HG02870 (cell line): ENCODE data around the gene NKAPL.

Source experiments
- ATAC-seq: cut with Tn5 transposase; IDR thresholded peaks from one replicate; pipeline ENCODE4 v1.9.1; 2021; ENCODE audit warnings: mild to moderate bottlenecking, moderate library complexity; ENCODE audit not compliant: unreplicated experiment

The NKAPL gene

DNA sequence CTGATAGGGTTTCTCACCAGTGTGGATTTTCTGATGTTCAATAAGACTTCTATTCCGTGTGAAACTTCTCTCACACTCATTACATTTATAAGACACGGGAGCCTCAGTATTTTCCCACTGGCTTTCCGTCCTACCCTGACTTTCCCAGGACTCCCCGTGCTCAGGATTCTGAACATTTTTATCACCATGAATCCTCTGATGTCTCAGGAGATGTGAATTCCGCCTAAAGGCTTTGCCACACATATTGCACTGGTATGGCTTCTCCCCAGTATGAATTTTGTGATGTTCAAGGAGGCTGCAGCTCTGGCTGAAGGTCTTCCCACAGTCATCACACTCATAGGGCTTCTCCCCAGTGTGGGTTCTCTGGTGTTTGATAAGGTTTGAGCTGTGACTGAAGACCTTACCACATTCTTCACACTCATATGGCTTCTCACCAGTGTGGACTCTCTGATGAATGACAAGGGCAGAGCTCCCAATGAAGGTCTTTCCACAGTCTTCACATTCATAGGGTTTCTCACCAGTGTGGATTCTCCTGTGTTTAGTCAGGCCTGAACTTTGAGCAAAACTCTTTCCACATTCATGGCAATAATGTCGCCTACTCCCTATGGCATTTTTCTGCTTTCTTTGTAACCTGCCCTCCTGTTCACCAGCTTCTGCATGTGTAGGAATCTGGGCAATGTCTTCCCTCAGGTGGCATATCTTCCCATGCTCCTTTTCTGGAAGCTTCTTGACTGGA, 13.7 kb upstream of the NKAPL start:
- ATAC-seq: no peak

GRCh38 chr6:28248916-28249315, 10.2 kb upstream of the NKAPL start:
- no peak for ATAC-seq

DNA sequence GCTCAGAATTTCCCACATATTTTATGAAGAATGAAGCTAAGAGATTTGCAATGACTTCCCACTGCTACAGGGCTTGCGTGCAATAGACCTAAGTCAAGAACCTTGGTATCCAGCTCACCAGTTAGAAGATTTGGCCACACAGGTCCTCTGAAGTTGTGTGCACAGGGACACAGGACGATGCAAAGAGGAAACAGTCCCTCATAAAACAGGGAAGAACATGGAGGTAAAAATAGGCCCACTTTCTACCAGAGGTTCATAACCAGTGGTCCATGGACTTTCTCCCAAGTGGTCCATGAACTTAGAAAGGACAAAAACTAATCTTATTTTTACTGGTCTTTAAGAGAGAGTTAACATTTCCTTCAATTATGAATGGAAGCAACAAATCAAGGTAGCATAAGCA, 8.3 kb upstream of the NKAPL start:
- no peak for ATAC-seq

- ATAC-seq: peak; percentile 39
These were observed 7.5 kb upstream of the NKAPL start for GRCh38 chr6:28251661-28252008.

DNA sequence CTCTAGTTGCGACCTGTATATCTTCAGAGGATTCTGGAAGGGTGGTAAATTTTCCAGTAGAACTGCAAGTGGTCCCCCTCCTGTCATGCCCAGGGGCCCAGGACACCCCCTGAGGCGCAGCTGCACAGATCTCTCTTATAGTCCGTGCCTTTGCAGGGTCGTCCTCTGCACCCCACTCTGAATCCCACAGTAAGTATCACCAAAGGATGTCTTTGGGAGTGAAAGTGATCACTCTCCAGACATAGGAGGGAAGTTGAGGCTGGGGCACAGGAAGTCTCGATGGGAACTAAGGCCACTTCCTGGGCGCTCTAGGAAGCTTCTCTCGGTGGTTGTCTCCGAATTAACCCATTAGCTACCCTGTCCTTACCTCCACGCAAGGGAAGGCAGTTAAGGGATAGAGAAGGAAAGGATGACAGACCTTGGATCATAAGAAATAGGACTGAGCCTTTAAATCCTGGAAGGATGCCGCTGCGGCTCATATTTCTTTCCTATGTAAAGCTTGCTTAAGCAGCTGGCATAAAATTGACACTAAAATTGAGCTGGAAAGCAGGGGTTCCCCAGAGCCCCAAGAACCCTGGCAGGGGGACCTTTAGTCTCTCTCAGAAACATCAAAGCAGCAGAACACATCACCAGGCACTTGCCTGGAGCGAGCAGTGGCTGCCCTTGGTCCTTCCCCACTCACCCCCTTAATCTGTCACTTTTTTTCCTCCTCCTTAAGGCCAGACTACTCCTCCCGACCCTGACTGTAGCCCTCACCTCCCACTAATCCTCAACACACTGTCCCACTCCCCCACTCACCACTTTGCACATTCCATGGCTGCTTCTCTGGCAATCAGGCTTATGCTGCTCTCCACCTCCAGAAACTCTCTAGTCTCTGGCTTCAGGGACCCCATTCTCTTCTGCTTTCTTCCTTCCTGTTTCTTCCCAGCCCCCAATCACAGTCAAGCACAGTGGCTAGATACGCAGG, 6.8 kb upstream of the NKAPL start, which contains the start of gene ZKSCAN4:
TSS of gene ZKSCAN4 (minus strand) at position 261 of the 967 bp plus-strand sequence. CDS start 289 bp downstream, outside the sequence.
- ATAC-seq: peak; percentile 78

DNA sequence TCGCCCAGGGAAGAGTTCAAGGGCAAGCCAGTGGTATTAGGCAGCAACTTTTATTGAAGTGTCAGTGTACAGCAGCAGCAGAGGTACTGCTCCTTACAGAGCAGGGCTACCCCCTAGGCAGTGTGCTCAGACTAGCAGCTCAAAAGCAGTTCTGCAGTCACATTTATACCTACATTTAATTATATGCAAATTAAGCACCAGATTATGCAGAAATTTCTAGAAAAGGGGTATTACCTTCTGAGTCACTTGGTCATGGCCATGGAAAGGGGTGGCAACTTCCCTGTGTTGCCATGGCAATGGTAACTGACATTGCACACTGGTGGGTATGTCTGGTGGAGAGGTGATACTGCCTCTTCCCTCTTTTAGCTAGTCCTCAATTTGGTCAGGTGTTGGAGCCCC, 5.0 kb upstream of the NKAPL start:
- ATAC-seq: no peak

DNA sequence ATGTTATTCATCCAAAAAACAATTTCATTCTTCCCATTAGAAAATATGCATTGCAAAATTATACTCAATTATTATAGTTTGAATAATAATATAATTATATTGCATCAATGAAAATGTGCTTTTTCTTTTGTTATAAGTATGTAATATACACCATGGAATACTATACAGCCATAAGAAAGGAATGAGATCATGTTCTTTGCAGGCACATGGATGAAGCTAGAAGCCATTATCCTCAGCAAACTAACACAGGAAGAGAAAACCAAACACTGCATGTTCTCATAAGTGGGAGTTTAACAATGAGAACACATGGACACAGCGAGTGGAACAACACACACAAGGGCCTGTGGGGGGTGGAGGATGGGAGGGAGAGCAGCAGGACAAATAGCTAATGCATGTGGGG, 2.1 kb upstream of the NKAPL start:
- no peak for ATAC-seq

GRCh38 chr6:28263922-28264321, 4.8 kb downstream of the NKAPL start:
- ATAC-seq: no peak

DNA sequence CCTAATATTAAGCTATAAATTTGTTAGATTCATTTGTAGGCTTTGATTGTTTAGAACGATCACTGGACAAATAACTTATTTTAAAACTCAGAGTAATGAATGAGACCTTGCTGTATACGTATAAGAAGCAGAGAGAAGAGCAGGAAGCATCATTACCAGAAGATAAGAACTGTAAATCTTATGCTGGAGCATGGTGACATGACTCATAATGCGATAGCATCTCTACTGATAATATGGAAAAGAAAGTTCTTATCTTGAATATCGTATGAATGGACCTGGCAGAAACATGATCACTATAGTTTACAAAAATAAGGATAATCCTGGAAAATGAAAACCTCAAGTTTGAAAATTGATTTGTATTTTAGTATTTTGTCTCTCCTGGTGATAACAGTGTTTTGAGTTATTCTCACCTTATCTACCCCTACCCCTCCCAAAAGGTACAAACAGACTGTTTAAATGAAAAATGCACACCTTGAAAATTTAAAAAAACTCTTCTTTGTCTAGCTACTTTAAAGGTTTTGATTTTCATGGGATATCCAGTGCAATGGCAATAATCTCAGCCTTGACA, 5.8 kb downstream of the NKAPL start:
- ATAC-seq: no peak

DNA sequence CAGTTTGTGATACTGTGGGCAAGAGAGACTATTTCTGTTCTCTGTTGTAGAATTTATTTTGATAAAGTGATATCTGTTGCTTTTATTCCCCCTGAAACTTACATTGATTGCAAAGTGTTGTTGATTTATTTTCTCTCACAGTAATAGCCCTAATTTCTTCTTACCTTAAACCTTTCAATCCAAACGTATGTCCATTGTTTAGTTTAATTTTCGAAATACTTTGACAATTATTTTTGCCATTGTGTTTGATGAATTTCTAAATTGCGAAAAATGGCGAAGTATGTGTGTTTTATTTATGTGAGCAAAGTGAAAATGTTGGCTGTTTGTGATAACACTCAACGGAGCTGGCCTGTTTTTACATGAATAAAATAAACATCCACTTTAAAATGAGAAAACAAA, 7.5 kb downstream of the NKAPL start:
- ATAC-seq: no peak

GRCh38 chr6:28266962-28267694, 8.0 kb downstream of the NKAPL start, which contains the start of gene ZSCAN26:
Gene ZSCAN26, plus strand, starts transcription at chr6:28267143. Its CDS starts 4,777 bp downstream, at chr6:28271920.
- peak; percentile 92 for ATAC-seq

- no peak for ATAC-seq
These were observed 8.6 kb downstream of the NKAPL start for GRCh38 chr6:28267695-28268059.

DNA sequence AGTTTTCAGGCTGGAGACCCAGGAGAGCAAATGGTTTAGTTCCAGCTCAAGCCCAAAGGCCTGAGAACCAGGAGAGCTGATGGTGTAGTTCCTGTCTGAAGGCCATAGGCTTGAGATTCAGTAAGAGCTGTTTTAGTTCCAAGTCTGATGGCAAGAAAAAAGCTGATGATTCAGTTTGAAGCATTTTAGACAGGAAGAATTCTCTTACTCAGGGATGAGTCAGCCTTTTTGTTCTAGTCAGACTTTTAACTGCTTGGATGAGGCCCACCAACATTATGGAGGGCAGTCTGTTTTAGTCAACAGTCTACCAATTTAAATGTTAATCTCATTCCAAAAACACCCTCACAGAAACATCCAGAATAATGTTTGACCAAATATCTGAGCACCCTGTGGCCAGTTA, 10.4 kb downstream of the NKAPL start:
- no peak for ATAC-seq

- ATAC-seq: no peak
These were observed 15.8 kb downstream of the NKAPL start for GRCh38 chr6:28274888-28275287.

DNA sequence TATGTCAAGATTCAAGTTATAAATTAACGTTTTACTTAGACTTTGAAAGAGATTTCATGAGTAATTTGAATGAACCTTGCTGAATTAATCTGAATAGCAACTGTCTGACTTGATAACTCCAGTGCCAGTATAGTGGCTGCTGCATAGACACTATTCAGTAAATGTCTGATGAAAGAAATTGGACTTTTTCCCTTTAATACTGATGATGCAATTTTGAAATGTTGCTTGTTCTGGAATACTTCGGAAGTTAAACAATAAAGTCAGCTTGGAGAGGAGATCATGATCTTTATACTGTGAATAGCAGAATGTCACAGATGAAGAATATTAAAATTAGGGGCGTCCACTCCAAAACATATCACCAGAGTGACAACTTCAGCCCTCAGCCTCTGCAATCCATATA, 18.6 kb downstream of the NKAPL start:
- ATAC-seq: no peak

DNA sequence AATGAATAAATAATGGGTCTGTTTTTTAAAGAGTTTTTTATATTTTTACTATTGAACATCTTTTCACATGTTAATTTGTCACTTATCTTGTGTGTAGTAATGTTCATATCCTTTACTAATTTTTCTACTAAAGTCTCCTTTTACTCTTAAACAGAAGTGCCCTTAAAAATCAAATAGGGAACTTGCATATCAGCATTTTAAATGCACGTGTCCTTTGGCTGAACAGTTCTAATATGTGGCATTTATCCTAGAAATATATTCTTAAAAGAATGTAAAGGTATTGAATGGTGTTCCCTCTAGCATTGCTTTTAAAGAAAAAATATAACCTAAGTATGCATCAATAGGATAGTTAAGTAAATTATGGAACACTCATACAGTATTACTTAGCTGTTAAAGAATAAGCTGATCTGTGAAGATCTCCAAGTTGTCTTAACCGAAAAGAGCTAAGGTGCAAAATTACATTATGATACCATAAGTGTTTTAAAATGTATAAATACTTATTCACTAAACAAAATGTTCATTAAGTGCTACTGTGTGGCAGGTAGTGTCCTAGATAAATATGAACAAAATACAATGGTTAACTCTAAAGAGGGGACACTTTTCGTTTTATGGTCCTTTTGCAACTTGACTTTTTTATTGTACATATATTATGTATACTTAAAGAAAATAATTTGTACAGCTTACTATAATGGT, 21.6 kb downstream of the NKAPL start:
- ATAC-seq: no peak

GRCh38 chr6:28281288-28282064, 22.4 kb downstream of the NKAPL start, which contains the start of gene PGBD1:
Gene PGBD1, plus strand, starts transcription at chr6:28281572. Its CDS starts 2,242 bp downstream, at chr6:28283814.
- ATAC-seq: peak; percentile 74

GRCh38 chr6:28282926-28283325, 23.8 kb downstream of the NKAPL start:
- ATAC-seq: no peak

- no peak for ATAC-seq
These were observed 32.5 kb downstream of the NKAPL start for GRCh38 chr6:28291573-28291972.
